GM12891 (cell line): ENCODE data around the gene FLG2.

Experiments used
- POLR2A ChIP-seq: IDR thresholded peaks from 2 replicates; pipeline ENCODE4 v1.6.1; 2011; ENCODE audit warnings: low read depth, low read length, control low read depth
- TAF1 ChIP-seq: IDR thresholded peaks from 2 replicates; pipeline ENCODE4 v1.6.1; 2011; ENCODE audit warnings: low read depth, low read length, control low read depth

DNA sequence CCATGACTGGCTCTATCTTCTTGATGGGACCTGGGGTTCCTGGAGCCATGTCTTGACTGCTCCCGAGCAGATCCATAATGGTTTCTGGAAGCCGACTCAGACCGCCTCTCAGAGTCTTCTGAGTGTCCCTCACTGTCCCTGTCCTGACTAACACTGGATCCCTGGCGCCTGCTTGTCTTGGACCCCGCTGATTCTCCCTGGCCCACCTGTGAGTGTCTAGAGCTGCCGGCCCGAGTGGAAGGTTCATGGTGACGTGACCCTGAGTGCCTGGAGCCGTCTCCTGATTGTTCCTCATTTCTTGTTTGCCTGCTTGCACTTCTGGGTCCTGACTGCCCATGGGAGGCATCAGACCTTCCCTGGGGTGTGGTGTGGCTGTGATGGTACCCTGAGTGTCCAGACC is 49.9 kb downstream of the FLG2 start:
- TF ChIP-seq POLR2A (no peak), TAF1 (no peak)
